Astrocyte (in vitro differentiated cells and primary cell): ENCODE measurements around the gene IL5. TPM values are rescaled to one million over a fixed set of nuclear protein-coding genes. Genes with fewer than 3 reads are reported as not detected.
"Not testable (repeated sequence)": the region's sequence is repeated elsewhere in the genome, so short reads cannot be mapped to it uniquely, and the experiment has no call there.

ENCODE experiments used
- DNase-seq: peaks from one replicate; pipeline ENCODE4 v3.0.0-alpha.2; 2010; ENCODE audit warnings: low read depth
- FAIRE-seq: peaks from 2 replicates; lab custom pipeline; 2011; peaks lifted over from hg19 to GRCh38; lab: Jason Lieb, UNC
- H2AFZ ChIP-seq: 2 replicates; pipeline ENCODE4 v1.6.0; 2012; ENCODE audit warnings: low read depth, low read length, inconsistent platforms
- H3K27ac ChIP-seq: 2 replicates; pipeline ENCODE4 v1.5.1; 2011; ENCODE audit warnings: low read depth, low read length, inconsistent platforms
- H3K27me3 ChIP-seq: 2 replicates; pipeline ENCODE4 v1.6.0; 2011; ENCODE audit warnings: low read length, inconsistent platforms; ENCODE audit not compliant: insufficient read depth
- H3K36me3 ChIP-seq: 2 replicates; pipeline ENCODE4 v1.5.1; 2011; ENCODE audit warnings: low read length, inconsistent platforms; ENCODE audit not compliant: insufficient read depth
- H3K4me1 ChIP-seq: 2 replicates; pipeline ENCODE4 v1.5.1; 2011; ENCODE audit warnings: low read length, inconsistent platforms; ENCODE audit not compliant: insufficient read depth
- H3K4me2 ChIP-seq: 2 replicates; pipeline ENCODE4 v1.6.0; 2012; ENCODE audit warnings: low read length, inconsistent platforms
- H3K4me3 ChIP-seq: 2 replicates; pipeline ENCODE4 v1.5.1; 2011; ENCODE audit warnings: low read depth, mild to moderate bottlenecking, low read length, inconsistent platforms; ENCODE audit not compliant: insufficient read depth
- H3K79me2 ChIP-seq: 2 replicates; pipeline ENCODE4 v1.6.0; 2012; ENCODE audit warnings: mild to moderate bottlenecking, low read length, inconsistent platforms; ENCODE audit not compliant: insufficient read depth
- H3K9ac ChIP-seq: 2 replicates; pipeline ENCODE4 v1.6.0; 2012; ENCODE audit warnings: mild to moderate bottlenecking, low read length, inconsistent platforms
- H3K9me3 ChIP-seq: 2 replicates; pipeline ENCODE4 v1.5.1; 2012; ENCODE audit warnings: low read depth, mild to moderate bottlenecking, low read length, inconsistent platforms; ENCODE audit not compliant: insufficient read depth
- H4K20me1 ChIP-seq: 2 replicates; pipeline ENCODE4 v1.6.0; 2012; ENCODE audit warnings: low read length, inconsistent platforms; ENCODE audit not compliant: insufficient read depth
- H3K27ac Mint-ChIP-seq: one replicate; pipeline ENCODE4 v1.8.0; 2021; ENCODE audit warnings: mild to moderate bottlenecking, mixed read lengths; ENCODE audit not compliant: unreplicated experiment
- H3K27me3 Mint-ChIP-seq: one replicate; pipeline ENCODE4 v1.8.0; 2021; ENCODE audit warnings: low read depth, mixed read lengths; ENCODE audit not compliant: unreplicated experiment
- H3K36me3 Mint-ChIP-seq: one replicate; pipeline ENCODE4 v1.8.0; 2021; ENCODE audit warnings: low read depth, mixed read lengths; ENCODE audit not compliant: unreplicated experiment
- H3K4me1 Mint-ChIP-seq: one replicate; pipeline ENCODE4 v1.8.0; 2021; ENCODE audit warnings: low read depth, mixed read lengths; ENCODE audit not compliant: unreplicated experiment
- H3K4me3 Mint-ChIP-seq: one replicate; pipeline ENCODE4 v1.8.0; 2021; ENCODE audit warnings: mild to moderate bottlenecking, moderate library complexity, mixed read lengths; ENCODE audit not compliant: unreplicated experiment
- H3K9me3 Mint-ChIP-seq: one replicate; pipeline ENCODE4 v1.8.0; 2021; ENCODE audit warnings: mild to moderate bottlenecking, mixed read lengths; ENCODE audit not compliant: unreplicated experiment
- CTCF ChIP-seq: IDR thresholded peaks from 2 replicates; pipeline ENCODE4 v1.5.1; 2011; ENCODE audit warnings: low read depth, mild to moderate bottlenecking, inconsistent platforms, low read length, moderate library complexity; ENCODE audit not compliant: insufficient read depth
- EZH2 ChIP-seq: IDR thresholded peaks from 2 replicates; pipeline ENCODE4 v1.6.1; 2012; ENCODE audit warnings: mild to moderate bottlenecking, low read length, inconsistent platforms; ENCODE audit not compliant: insufficient read depth
- total RNA-seq: library from RNA; stranded (reverse); gene quantifications from 2 replicates; pipeline ENCODE4 v1.2.1, GENCODE V29; 2021

Gene IL5
- total RNA-seq, 1 donor from 2014 or later: not detected

- Mint-ChIP-seq H3K4me3 (no peak overlapping the region), H3K4me1 (no peaks in the 10 kb centered on the region), H3K9me3 (no peaks in the 10 kb centered on the region), H3K27ac (no peak overlapping the region), H3K36me3 (no peaks in the 10 kb centered on the region), H3K27me3 (peaks cover 5% of the 10 kb centered on the region)
- FAIRE-seq: no peak
- no peak overlapping the region for H3K9ac ChIP-seq
- no peaks in the 10 kb centered on the region for H3K79me2 ChIP-seq
- peaks cover 2% of the 10 kb centered on the region for H3K27me3 ChIP-seq
- no peak overlapping the region for H3K4me3 ChIP-seq
- H3K4me2 ChIP-seq: no peak overlapping the region
- DNase-seq: no peak
- H2AFZ ChIP-seq: no peak overlapping the region
- no peak overlapping the region for H3K27ac ChIP-seq
- TF ChIP-seq CTCF (no peak), EZH2 (no peak)
- H3K36me3 ChIP-seq: no peaks in the 10 kb centered on the region
- H3K9me3 ChIP-seq: no peaks in the 10 kb centered on the region
- H3K4me1 ChIP-seq: no peaks in the 10 kb centered on the region
- no peaks in the 10 kb centered on the region for H4K20me1 ChIP-seq
These were observed 6.3 kb upstream of the IL5 start for GRCh38 chr5:132549576-132549975.

GRCh38 chr5:132548834-132549233, 5.5 kb upstream of the IL5 start:
- not testable (repeated sequence) for H3K27me3 ChIP-seq, H3K4me1 Mint-ChIP-seq, DNase-seq, H3K4me3 ChIP-seq, H4K20me1 ChIP-seq, H3K9me3 ChIP-seq, H3K36me3 Mint-ChIP-seq, FAIRE-seq, H3K27ac Mint-ChIP-seq, H2AFZ ChIP-seq, H3K4me3 Mint-ChIP-seq, H3K79me2 ChIP-seq, H3K36me3 ChIP-seq, H3K4me1 ChIP-seq, H3K9me3 Mint-ChIP-seq, H3K4me2 ChIP-seq, H3K9ac ChIP-seq, H3K27ac ChIP-seq
- peaks cover 11% of the 10 kb centered on the region for H3K27me3 Mint-ChIP-seq

- H2AFZ ChIP-seq: no peak overlapping the region
- H3K27me3 Mint-ChIP-seq: peaks cover 14% of the 10 kb centered on the region
- H3K36me3 ChIP-seq: no peaks in the 10 kb centered on the region
- H3K27ac Mint-ChIP-seq: no peak overlapping the region
- no peaks in the 10 kb centered on the region for H3K36me3 Mint-ChIP-seq
- H3K4me1 Mint-ChIP-seq: no peaks in the 10 kb centered on the region
- DNase-seq (no peak), FAIRE-seq (no peak)
- no peaks in the 10 kb centered on the region for H3K9me3 ChIP-seq
- H3K9ac ChIP-seq: no peak overlapping the region
- H3K4me3 Mint-ChIP-seq: no peak overlapping the region
- H3K27me3 ChIP-seq: peaks cover 11% of the 10 kb centered on the region
- no peaks in the 10 kb centered on the region for H4K20me1 ChIP-seq
- H3K4me3 ChIP-seq: no peak overlapping the region
- H3K4me2 ChIP-seq: no peak overlapping the region
- no peaks in the 10 kb centered on the region for H3K4me1 ChIP-seq
- no peaks in the 10 kb centered on the region for H3K79me2 ChIP-seq
- no peak overlapping the region for H3K27ac ChIP-seq
- no peaks in the 10 kb centered on the region for H3K9me3 Mint-ChIP-seq
- TF ChIP-seq EZH2: no peak
- no peak for TF ChIP-seq CTCF
These were observed 3.9 kb upstream of the IL5 start for GRCh38 chr5:132547269-132547668.
